GM12865 (cell line): ENCODE results near the gene SERPINA4.

ENCODE experiments used
- DNase-seq: peaks from one replicate; pipeline ENCODE4 v3.0.0; 2010; ENCODE audit warnings: low read depth
- H3K4me3 ChIP-seq: 2 replicates; pipeline ENCODE4 v1.5.1; 2011; ENCODE audit warnings: mild to moderate bottlenecking, low read depth, low read length, control low read depth
- TF ChIP-seq, protein P1 (sequence below): IDR thresholded peaks from 2 replicates; pipeline ENCODE4 v1.5.1; 2011; ENCODE audit warnings: low read length, control low read depth, low read depth, inconsistent platforms; ENCODE audit not compliant: insufficient read depth; ENCODE audit errors: missing control alignments

Gene SERPINA4

DNA sequence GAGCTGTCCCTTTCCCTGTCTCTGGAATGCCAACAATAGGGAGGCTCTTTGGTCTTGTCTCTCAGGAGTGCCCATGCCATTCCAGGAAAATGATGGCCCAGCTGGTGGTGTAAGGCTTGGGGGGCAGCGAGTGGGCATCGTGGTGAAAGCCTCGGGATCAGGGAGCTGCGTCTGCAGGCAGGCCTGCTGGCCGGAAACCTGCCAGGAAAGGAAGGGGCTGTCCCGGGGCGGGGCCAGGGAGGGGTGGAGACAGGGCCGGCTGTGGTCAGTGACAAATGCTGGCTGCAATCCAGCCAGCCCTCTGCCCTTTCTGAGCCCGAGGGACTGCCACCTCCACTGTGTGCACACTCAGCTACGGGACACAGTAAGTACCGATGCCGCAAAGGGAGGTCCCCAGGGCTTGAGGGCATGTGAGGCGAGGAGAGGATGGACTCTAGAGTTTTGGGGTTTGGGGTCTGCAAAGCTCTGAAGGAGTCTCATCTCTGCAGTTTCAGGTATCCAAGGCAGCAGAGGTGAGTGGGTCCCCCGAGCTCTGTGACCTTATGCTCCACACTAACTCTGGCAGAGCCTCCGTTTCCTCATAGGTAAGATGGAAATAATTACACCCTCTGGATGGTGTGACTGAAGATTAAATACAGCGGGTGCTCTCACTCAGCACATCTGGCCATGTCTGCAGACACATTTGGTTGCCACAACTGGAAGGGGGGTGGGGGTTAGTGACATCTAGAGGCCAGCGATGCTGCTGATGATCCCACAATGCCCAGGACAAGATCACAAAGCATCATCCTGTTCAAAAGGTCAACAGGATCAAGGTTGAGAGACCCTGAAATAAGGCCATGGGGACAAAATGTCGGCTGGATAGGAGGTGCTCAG lies 20.1 kb downstream of the SERPINA4 start, which contains the start of gene SERPINA5:
SERPINA5 (plus strand) TSS at position 300 of the 873 bp plus-strand sequence. CDS start 5,937 bp downstream, outside the sequence.
- DNase-seq, result no peak
- no peak within 1 kb of the TSS for H3K4me3 ChIP-seq
- TF ChIP-seq, protein P1, sequence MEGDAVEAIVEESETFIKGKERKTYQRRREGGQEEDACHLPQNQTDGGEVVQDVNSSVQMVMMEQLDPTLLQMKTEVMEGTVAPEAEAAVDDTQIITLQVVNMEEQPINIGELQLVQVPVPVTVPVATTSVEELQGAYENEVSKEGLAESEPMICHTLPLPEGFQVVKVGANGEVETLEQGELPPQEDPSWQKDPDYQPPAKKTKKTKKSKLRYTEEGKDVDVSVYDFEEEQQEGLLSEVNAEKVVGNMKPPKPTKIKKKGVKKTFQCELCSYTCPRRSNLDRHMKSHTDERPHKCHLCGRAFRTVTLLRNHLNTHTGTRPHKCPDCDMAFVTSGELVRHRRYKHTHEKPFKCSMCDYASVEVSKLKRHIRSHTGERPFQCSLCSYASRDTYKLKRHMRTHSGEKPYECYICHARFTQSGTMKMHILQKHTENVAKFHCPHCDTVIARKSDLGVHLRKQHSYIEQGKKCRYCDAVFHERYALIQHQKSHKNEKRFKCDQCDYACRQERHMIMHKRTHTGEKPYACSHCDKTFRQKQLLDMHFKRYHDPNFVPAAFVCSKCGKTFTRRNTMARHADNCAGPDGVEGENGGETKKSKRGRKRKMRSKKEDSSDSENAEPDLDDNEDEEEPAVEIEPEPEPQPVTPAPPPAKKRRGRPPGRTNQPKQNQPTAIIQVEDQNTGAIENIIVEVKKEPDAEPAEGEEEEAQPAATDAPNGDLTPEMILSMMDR, result no peak

DNA sequence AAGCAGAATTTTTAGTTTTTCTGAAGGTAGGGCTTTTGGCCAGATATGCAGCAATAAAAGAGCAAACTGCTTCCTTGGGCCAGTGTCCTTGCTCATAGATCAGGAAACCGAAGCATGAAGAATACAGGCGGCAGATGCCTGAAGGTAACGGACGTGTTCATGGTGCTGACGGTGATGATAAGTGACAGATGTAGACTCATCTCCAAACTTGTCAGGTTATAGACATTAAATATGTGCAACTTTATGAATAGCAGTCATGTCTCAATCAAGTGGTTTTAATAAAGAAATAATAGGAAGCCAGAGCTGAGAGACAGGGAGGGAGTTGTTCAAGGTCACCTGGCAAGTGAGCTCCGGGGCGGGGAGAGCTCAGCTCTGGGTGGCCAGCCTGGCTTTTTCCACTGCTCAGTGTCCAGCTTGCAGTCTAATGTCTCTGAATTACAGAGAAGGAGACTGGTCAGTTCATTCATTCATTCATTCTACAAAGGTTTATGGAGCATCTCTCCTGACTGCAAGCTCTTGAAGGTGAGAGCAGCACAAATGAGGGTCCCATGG lies 21.0 kb downstream of the SERPINA4 start:
- no peak overlapping the region for H3K4me3 ChIP-seq
- TF ChIP-seq, protein P1, result no peak
- no peak for DNase-seq

DNA sequence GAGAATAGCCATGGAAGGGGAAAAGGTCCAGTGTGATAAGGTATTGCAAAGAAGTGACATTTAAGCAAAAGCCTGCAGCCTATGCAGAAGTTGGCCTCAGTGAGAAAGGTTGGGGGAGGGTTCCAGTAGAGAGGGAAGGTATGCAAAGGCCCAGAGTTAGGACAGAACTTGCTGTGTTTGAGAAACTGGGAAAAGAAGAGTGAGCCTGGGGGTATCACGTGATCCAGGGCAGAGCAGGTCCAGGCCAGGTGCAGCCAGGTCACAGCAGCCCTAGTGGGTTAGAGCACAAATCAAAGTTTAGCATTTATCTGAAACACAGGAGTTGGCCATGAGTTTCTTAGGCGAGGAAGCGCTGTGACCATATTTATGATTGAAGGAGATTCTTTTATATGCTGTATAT lies 21.6 kb downstream of the SERPINA4 start:
- TF ChIP-seq, protein P1, result no peak
- DNase-seq, result no peak
- no peak overlapping the region for H3K4me3 ChIP-seq

DNA sequence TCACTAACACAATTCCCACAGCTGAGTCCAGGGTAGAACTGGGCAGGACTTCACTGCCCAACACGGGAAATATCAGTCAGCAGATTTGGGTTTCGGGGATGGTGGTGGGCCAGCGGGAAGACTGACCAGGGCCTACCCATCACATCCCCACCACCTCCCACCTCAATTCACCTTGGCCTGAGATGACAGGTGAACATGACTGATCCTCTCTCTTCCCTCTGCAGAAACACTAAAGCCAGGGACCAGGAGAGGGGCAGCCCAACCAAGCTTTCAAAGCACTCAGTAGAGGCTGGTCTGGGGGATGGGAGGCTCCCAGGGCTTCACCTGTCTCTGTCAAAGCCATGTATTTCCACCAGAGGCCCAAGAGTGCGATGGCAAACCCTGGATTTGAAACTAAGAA lies 22.3 kb downstream of the SERPINA4 start:
- TF ChIP-seq, protein P1, result no peak
- no peak for DNase-seq
- H3K4me3 ChIP-seq, result no peak overlapping the region

DNA sequence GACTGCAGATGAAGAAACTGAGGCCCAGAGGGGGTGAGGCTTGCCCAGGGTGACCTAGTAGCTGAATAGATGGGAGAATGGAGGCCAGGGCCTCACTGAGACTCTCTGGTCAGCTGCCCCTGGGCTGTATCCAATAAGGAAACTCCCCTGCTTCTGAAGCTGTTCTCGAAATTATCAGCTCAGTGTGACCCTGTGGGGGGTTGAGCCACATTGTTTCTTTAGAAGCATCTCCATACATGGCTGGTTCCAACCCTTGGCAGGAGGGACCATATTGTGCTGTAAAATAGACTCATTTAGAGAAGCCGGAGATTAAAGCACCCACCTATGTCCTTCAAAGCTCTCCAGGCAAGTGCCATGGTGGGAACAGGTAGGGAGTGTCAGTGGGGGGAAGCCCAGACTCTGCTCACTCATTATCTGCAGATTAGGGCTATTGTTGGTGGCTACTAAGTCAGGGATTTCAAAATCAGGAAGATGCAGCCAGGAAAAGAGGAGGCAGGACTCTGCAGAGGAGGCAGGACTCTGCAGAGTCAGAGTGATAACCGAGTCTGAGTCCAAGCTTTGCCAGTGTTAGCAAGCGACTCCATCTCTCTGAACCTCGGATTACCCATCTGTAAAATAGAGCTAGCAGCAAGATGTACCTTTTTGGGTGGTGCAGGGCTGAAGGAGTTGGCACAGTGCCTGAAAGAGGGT lies 23.5 kb downstream of the SERPINA4 start:
- TF ChIP-seq, protein P1, result no peak
- H3K4me3 ChIP-seq, result no peak overlapping the region
- no peak for DNase-seq

DNA sequence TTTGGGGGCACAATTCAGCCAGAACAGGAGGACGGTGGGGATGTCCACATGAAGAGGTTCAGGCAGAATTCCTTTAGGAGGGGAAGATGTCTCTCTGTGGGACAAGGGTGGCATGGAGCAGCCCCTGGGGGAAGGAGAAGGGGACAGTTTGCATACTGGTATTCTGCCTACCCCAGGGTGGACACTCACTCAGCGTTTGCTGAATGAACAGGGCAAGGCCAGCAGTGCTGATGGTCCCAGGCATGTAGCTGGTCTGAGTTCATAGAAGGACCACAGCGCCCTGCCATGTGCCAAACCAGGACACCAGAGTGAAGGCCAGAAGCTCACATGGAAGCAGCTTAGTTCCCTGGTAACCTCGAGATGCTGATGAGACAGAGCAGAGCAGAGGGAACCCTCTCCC lies 25.4 kb downstream of the SERPINA4 start:
- no peak overlapping the region for H3K4me3 ChIP-seq
- DNase-seq, result no peak
- TF ChIP-seq, protein P1, result no peak
